C4-2B (cell line): ENCODE measurements around the gene VRK3.
"Not testable (repeated sequence)": the region's sequence is repeated elsewhere in the genome, so short reads cannot be mapped to it uniquely, and the experiment has no call there.

Experiments used
- ZFX ChIP-seq: fragments of 450-650 bp; IDR thresholded peaks from 2 replicates; pipeline ENCODE4 v1.6.1; 2017
- TF ChIP-seq, protein P1 (sequence below): fragments of 450-650 bp; conservative IDR thresholded peaks from 2 replicates; pipeline ENCODE4 v1.5.1; 2017; ENCODE audit warnings: mild to moderate bottlenecking

GRCh38 chr19:50068382-50068781, 43.2 kb upstream of the VRK3 start:
- TF ChIP-seq, protein P1, sequence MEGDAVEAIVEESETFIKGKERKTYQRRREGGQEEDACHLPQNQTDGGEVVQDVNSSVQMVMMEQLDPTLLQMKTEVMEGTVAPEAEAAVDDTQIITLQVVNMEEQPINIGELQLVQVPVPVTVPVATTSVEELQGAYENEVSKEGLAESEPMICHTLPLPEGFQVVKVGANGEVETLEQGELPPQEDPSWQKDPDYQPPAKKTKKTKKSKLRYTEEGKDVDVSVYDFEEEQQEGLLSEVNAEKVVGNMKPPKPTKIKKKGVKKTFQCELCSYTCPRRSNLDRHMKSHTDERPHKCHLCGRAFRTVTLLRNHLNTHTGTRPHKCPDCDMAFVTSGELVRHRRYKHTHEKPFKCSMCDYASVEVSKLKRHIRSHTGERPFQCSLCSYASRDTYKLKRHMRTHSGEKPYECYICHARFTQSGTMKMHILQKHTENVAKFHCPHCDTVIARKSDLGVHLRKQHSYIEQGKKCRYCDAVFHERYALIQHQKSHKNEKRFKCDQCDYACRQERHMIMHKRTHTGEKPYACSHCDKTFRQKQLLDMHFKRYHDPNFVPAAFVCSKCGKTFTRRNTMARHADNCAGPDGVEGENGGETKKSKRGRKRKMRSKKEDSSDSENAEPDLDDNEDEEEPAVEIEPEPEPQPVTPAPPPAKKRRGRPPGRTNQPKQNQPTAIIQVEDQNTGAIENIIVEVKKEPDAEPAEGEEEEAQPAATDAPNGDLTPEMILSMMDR: not testable (repeated sequence)
- TF ChIP-seq ZFX: not testable (repeated sequence)
